Glutamatergic neuron (in vitro differentiated cells): ENCODE measurements around the gene MAGI1. TPM values are rescaled to one million over a fixed set of nuclear protein-coding genes. Genes with fewer than 3 reads are reported as not detected.

ENCODE experiments used
- DNase-seq: peaks from one replicate; pipeline ENCODE4 v3.0.0; 2022
- H3K27ac Mint-ChIP-seq: one replicate; pipeline ENCODE4 v1.8.0; 2020; ENCODE audit warnings: mild to moderate bottlenecking, mixed read lengths, inconsistent platforms; ENCODE audit not compliant: unreplicated experiment
- H3K27me3 Mint-ChIP-seq: one replicate; pipeline ENCODE4 v1.8.0; 2020; ENCODE audit warnings: mild to moderate bottlenecking, moderate library complexity, mixed read lengths, inconsistent platforms; ENCODE audit not compliant: unreplicated experiment
- H3K36me3 Mint-ChIP-seq: one replicate; pipeline ENCODE4 v1.8.0; 2020; ENCODE audit warnings: mild to moderate bottlenecking, mixed read lengths, inconsistent platforms; ENCODE audit not compliant: unreplicated experiment
- H3K4me1 Mint-ChIP-seq: one replicate; pipeline ENCODE4 v1.8.0; 2020; ENCODE audit warnings: mild to moderate bottlenecking, low read depth, mixed read lengths, inconsistent platforms; ENCODE audit not compliant: unreplicated experiment
- H3K4me3 Mint-ChIP-seq: one replicate; pipeline ENCODE4 v1.8.0; 2020; ENCODE audit warnings: mild to moderate bottlenecking, mixed read lengths, inconsistent platforms; ENCODE audit not compliant: unreplicated experiment
- H3K9me3 Mint-ChIP-seq: one replicate; pipeline ENCODE4 v1.8.0; 2020; ENCODE audit warnings: mild to moderate bottlenecking, moderate library complexity, mixed read lengths, inconsistent platforms; ENCODE audit not compliant: unreplicated experiment
- total RNA-seq: library from RNA; stranded (reverse); fragmentation: NEBNext Ultra II Directional; extraction: Animal tissue kit (Norgen Biotek cat#: 25700); gene quantifications from one replicate; pipeline ENCODE4 v1.2.1, GENCODE V29; 2021; ENCODE audit not compliant: unreplicated experiment
- TF ChIP-seq, protein P1 (sequence below): fragments of 200-600 bp; sonication (generic); IDR thresholded peaks from one replicate; pipeline ENCODE4 v1.5.0; 2021; ENCODE audit not compliant: partially characterized antibody, unreplicated experiment

MAGI1 gene
- total RNA-seq, 1 donor from 2014 or later: 46.5 TPM

DNA sequence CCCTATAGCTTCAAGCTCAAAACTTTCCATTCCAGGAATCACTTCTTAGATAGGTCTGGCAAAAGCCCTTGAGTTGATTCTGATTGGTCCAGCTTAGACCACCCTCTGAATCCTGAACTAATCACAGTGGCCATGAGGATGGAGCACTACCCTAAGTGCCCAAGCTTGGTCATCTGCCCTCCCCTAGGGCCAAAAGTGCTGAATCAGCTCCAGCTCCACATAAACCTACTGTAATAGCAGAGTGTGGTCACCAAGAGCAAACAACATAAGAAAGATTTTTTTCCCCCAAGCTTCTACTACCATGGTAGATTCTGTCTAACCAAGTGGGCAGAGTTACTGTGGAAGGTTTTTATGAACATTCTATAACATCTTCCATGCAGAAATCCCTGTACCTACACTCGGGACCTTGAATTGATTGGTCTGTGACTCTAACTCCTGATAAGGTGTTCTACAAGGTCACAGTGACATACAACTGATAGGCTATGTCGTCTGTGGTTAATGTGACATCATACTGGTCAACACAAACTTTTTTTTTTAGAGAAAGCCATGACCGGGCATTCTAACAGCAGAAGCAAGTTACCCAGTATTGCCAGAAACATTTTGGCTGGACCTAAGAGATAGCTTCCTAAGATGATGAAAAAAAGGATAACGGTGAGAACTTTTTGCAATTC is 320.9 kb downstream of the MAGI1 start:
- TF ChIP-seq, protein P1, sequence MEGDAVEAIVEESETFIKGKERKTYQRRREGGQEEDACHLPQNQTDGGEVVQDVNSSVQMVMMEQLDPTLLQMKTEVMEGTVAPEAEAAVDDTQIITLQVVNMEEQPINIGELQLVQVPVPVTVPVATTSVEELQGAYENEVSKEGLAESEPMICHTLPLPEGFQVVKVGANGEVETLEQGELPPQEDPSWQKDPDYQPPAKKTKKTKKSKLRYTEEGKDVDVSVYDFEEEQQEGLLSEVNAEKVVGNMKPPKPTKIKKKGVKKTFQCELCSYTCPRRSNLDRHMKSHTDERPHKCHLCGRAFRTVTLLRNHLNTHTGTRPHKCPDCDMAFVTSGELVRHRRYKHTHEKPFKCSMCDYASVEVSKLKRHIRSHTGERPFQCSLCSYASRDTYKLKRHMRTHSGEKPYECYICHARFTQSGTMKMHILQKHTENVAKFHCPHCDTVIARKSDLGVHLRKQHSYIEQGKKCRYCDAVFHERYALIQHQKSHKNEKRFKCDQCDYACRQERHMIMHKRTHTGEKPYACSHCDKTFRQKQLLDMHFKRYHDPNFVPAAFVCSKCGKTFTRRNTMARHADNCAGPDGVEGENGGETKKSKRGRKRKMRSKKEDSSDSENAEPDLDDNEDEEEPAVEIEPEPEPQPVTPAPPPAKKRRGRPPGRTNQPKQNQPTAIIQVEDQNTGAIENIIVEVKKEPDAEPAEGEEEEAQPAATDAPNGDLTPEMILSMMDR: no peak
- no peak for DNase-seq
- H3K9me3 Mint-ChIP-seq: no peaks in the 10 kb centered on the region
- H3K27ac Mint-ChIP-seq: no peak overlapping the region
- no peak overlapping the region for H3K4me3 Mint-ChIP-seq
- peaks cover 4% of the 10 kb centered on the region for H3K27me3 Mint-ChIP-seq
- H3K4me1 Mint-ChIP-seq: peaks cover 16% of the 10 kb centered on the region
- no peaks in the 10 kb centered on the region for H3K36me3 Mint-ChIP-seq

DNA sequence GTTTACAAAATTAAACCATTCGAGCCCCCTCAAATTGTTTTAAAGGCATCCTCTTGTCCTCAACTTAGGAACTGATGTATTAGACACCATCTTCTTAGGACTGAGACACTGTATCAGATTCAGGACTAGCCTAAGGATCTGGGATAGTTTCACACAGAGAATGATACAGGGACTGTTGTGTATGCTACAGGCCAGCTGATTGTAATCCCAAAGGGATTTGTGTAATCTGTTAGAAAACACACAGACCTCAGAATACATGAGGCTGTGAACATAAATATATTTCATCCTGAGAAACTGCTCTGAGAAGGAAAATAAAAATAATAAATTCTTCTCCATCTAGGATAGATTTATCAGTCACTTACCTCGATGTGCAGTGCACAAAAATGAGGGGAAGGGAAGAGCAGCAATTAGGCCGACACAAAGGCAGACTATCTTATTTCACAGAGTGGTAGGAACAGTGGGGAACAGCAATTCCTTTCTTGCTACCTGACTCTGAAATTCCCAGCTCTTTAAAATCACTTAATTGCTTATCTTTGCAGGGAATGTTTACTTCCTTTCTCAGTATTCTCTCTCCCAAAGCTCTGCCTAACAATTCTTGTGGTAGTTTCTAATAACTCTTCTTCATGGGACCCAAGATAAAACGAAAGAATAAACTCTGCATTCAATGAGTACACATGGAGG is 322.5 kb downstream of the MAGI1 start:
- no peaks in the 10 kb centered on the region for H3K36me3 Mint-ChIP-seq
- peaks cover 16% of the 10 kb centered on the region for H3K4me1 Mint-ChIP-seq
- TF ChIP-seq, protein P1: no peak
- H3K27ac Mint-ChIP-seq: peak overlapping the region; percentile 3
- no peaks in the 10 kb centered on the region for H3K27me3 Mint-ChIP-seq
- no peaks in the 10 kb centered on the region for H3K9me3 Mint-ChIP-seq
- DNase-seq: no peak
- H3K4me3 Mint-ChIP-seq: no peak overlapping the region

DNA sequence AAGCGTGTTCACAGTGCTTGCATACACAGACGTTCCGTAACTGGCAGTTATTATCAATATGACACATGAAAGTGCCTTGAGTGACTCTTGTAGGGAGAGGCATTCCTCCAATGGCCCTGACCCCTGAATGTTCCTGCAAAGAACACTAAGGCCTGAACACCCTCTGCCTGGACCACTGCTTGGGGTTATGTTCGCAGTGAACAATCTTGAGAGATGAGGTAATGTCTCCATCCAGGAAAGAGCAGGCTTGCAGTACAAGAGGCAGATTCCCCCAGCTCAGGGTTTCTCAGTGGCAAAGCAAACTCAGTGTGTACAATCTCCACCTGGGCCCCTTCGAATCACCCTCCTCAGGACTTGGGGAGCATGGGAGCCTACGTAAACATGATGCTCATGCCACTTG is 324.6 kb downstream of the MAGI1 start:
- Mint-ChIP-seq H3K27me3 (no peaks in the 10 kb centered on the region), H3K4me1 (peaks cover 16% of the 10 kb centered on the region), H3K27ac (no peak overlapping the region), H3K36me3 (no peaks in the 10 kb centered on the region), H3K4me3 (no peak overlapping the region), H3K9me3 (no peaks in the 10 kb centered on the region)
- TF ChIP-seq, protein P1: no peak
- DNase-seq: no peak

DNA sequence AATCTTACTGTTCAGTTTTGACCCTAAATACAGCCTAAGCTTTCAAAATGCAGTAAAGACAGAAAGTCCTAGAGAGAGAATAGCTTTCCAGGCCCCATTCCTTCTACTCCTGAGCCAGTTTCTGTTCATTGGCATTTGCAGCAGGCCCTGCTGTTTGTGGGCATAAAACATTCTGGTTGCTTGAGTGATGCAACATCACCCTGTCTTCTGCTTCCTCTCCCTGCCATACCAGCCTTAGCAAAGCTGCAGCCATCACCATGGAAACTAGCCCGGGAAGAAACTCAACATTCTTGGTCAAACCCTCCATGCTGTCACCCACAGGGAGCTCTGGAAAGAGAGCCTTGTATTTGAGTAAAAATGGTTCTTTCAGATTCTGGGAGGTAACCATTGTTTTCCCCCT is 325.7 kb downstream of the MAGI1 start:
- Mint-ChIP-seq H3K36me3 (no peaks in the 10 kb centered on the region), H3K4me3 (no peak overlapping the region), H3K4me1 (peaks cover 16% of the 10 kb centered on the region), H3K27me3 (peaks cover 4% of the 10 kb centered on the region), H3K27ac (no peak overlapping the region), H3K9me3 (no peaks in the 10 kb centered on the region)
- TF ChIP-seq, protein P1: no peak
- DNase-seq: no peak

DNA sequence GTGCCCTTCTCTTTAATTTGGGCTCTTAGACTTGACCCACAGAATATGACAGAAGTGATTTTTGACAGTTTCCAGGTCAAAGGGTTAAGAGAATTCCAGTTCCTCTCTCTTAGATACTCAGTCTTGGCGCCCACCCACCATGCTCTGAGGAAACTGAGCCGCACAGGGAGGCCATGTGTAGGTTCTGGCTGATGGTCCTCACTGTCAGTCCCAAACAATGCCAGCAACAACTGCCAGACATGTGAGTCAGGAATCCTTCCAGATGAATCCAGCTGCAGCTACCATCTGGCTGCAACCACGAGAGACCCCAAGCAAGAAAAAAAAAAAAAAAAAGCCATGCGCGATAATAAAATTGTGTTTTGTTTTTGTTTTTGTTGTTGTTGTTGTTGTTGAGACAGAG is 326.6 kb downstream of the MAGI1 start:
- peaks cover 16% of the 10 kb centered on the region for H3K4me1 Mint-ChIP-seq
- DNase-seq: no peak
- no peak overlapping the region for H3K4me3 Mint-ChIP-seq
- no peaks in the 10 kb centered on the region for H3K9me3 Mint-ChIP-seq
- H3K36me3 Mint-ChIP-seq: no peaks in the 10 kb centered on the region
- H3K27ac Mint-ChIP-seq: no peak overlapping the region
- TF ChIP-seq, protein P1: no peak
- H3K27me3 Mint-ChIP-seq: peaks cover 4% of the 10 kb centered on the region
